SH-SY5Y (cell line): ENCODE results near the gene PRDX1.

Source experiments
- GATA2 ChIP-seq: IDR thresholded peaks from 2 replicates; pipeline ENCODE4 v1.6.1; 2011; ENCODE audit warnings: mild to moderate bottlenecking, low read depth, low read length
- GATA3 ChIP-seq: IDR thresholded peaks from 2 replicates; pipeline ENCODE4 v1.6.1; 2011; ENCODE audit warnings: low read depth, mild to moderate bottlenecking, low read length, moderate library complexity

DNA sequence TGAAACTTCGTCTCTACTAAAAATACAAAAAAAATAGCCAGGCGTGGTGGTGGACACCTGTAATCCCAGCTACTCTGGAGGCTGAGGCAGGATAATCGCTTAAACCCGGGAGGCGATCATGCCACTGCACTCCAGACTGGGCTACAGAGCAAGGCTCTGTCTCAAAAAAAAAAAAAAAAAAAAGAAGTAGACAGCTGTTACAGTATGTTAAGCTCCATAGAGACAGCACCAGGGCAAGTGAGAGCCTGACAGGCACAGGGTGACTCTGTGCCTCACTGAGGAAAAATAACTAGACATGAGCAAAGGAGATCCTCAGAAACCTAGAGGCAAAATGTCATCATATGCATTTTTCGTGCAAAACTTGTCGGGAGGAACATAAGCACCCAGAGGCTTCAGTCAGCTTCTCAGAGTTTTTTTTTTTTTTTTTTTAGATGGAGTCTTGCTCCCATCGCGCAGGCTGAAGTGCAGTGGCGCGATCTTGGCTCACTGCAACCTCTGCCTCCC, 9.0 kb upstream of the PRDX1 start:
- no peak for TF ChIP-seq GATA2
- TF ChIP-seq GATA3 = no peak
